HuH-7 (cell line): ENCODE measurements around the gene TFDP3.
A peak's percentile ranks its signal among the peaks of the same experiment; 100 is the strongest.

Source experiments
- DNase-seq: peaks from one replicate; pipeline ENCODE4 v3.0.0; 2011; ENCODE audit warnings: low spot score

TFDP3 gene

DNA sequence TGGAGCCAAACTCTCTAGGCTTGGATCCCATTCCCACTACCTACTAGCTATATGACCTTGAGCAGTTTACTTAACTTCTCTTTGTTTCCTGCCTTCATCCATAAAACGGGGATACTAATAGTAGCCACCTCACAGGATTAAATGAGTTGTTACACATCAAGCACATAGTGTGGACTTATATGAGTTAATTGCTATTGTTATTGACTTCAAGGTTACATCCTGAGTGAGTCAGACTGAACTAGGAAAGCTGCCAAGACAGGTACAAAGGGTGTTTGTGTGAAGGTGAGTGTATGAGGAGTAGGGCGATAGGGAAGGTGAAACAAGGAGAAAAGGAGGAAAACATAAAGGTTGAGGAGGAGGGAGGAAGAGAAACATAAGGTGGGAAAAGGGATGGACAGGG is 32.2 kb downstream of the TFDP3 start:
- DNase-seq, result no peak

- no peak for DNase-seq
Measured at GRCh38 chrX:133185119-133185518, 33.0 kb downstream of the TFDP3 start.

DNA sequence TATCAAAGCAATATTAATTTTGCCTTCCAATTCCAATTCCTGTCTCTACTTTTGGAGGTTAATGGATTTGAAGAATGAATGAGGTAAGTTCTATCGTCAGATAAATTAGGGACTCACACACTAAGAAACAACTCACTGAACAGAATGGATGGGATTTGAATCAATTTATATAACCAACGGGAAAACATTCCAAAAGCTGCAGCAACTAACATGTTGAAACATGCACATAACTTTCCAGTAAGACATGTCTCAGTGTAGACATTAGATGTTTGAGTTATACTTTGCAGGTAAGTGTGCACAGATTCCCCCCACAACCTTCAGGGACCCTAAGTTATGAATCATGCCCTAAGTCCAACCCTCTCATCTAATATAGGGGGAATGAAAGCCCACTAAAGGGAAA is 34.3 kb downstream of the TFDP3 start:
- DNase-seq, result no peak

- DNase-seq, result no peak
Measured at GRCh38 chrX:133179500-133179899, 38.7 kb downstream of the TFDP3 start.

DNA sequence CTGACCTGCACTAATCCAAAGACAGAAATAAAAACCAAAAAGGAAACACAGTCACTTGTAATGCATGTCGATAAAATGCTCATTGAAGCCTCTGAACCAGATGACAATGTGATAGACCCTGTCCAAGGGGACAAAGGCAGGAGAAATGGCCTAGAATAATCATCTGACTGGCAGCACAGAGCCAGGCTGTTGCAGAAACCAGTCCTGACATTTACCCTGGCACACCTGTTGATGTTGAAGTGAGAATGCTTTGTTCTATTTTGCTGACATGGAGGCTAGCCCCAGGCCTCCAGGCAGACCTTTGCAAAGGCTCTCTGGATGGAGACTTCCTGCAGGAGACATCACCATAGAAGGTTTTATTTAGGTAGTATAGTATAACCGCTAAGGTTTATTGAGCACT is 41.0 kb downstream of the TFDP3 start:
- no peak for DNase-seq

DNA sequence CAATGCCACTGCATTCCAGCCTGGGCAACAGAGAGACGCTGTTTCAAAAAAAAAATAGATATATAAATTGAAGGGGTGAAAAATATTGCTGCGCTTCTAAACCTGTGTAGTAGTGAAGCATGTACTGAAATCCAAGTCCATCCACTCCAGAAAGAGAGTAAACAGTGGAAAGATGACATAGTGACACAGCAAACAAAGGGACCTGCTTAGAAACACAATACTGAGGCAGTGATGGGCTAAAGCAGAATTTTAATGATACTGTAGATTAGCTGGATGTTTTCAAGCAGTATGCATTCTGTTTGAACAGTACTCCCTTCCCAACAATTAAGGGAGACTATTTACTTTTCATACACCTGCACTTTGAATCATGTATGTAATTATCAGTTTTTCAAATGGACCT is 42.5 kb downstream of the TFDP3 start:
- DNase-seq, result no peak

- no peak for DNase-seq
Measured at GRCh38 chrX:133175162-133175561, 43.0 kb downstream of the TFDP3 start.

DNA sequence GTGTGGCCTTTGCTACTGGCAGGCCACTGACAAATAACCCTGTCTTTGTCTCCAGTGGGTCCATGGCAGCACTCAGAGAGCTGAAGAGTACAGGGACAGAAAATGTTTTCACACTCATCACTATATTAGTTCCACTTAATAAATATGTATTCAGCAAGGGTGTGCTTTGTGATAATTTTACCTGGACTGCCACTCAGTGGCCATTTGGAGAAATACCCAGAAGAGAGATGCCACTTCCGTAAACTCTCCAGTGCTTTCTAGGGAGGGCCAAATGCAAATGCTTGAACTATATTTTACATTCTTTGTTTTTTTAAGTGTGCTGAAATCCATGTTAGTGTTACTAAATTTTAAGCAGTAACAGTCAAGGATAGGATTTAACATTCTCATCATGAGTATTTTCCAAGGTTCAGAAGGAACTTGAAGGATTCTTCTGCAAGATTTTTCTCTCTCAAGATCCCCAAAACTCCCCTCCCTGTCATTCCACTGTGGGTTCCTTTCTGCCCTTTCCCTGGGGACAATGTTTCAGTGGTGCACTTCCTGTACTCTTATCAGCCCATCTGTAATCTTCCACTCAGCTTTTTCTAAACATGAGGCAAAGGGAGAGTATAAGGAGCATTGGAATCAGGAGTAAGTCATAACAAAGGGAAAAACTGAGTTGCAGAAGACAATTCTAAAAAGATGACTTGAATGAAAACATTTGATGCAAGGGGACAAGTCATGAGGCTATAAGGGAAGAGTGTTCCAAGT is 46.0 kb downstream of the TFDP3 start:
- DNase-seq, result peak; percentile 16
